Right atrium auricular region (tissue), 2 donors: ENCODE results near the gene PPP3CA. TPM values are rescaled to one million over a fixed set of nuclear protein-coding genes. Genes with fewer than 3 reads are reported as not detected.

ENCODE experiments used
- DNase-seq: peaks from one replicate; pipeline ENCODE4 v3.0.0-alpha.2; 2019; ENCODE audit warnings: low spot score
- H3K27ac ChIP-seq, 2 donors: fragments of 200-600 bp; sonication (generic); 1 replicate in 1 of 2; 2 replicates in 1 of 2; pipeline ENCODE4 v1.5.1; 2016 to 2019
- H3K27me3 ChIP-seq, 2 donors: fragments of 200-600 bp; sonication (generic); one replicate each; pipeline versions ENCODE4 v1.5.1 to v1.6.0; 2017 to 2019
- H3K36me3 ChIP-seq: fragments of 200-600 bp; sonication (generic); one replicate; pipeline ENCODE4 v1.5.1; 2016
- H3K4me1 ChIP-seq, 2 donors: fragments of 200-600 bp; sonication (generic); one replicate each; pipeline versions ENCODE4 v1.5.1 to v1.6.0; 2017 to 2019
- H3K4me3 ChIP-seq, 2 donors: fragments of 200-600 bp; sonication (generic); 1 replicate in 1 of 2; 2 replicates in 1 of 2; pipeline ENCODE4 v1.5.1; 2017 to 2019; ENCODE audit warnings: mild to moderate bottlenecking in 1 of 2, moderate library complexity in 1 of 2
- H3K9me3 ChIP-seq, 2 donors: fragments of 200-600 bp; sonication (generic); one replicate each; pipeline ENCODE4 v1.5.1; 2019
- total RNA-seq, 2 donors: library from RNA; depleted of rRNA; stranded (reverse); fragments of >200 nt; gene quantifications; one replicate each; pipeline ENCODE4 v1.1.0, GENCODE V29; 2016
- TF ChIP-seq, protein P1 (sequence below), 2 donors: fragments of 200-600 bp; sonication (generic); IDR thresholded peaks; one replicate each; pipeline ENCODE4 v1.5.1; 2019; ENCODE audit warnings: antibody characterized with exemption in 2 of 2

PPP3CA gene
- total RNA-seq, 2 donors from 2014 or later, result 11.2 to 15.7 TPM

DNA sequence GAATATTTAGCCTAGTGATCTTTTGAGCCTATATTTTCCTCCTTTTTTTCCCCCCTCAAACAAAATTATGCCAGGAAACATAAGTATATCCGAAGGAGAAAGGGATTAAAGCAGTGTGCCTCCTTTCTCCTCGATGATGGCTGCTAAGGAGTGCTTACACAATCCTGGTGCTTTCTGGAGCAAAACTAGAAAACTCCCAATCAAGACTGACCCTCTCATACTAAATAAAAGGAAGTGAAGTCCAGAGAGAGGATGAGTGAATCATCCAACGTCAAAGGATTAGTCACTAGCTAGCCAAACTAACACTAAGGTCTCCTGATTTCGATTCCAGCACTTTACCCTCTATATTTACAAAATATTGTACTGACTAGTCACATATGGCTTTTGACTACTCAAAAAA, 146.8 kb downstream of the PPP3CA start:
- Histone ChIP-seq H3K27ac (peak overlapping the region; percentile 14 to 39), H3K27me3 (no peaks in the 10 kb centered on the region), H3K36me3 (no peaks in the 10 kb centered on the region), H3K4me3 (no peak overlapping the region), H3K9me3 (no peaks in the 10 kb centered on the region), H3K4me1 (peaks cover 0 to 14% of the 10 kb centered on the region in 2 donors)
- TF ChIP-seq, protein P1, sequence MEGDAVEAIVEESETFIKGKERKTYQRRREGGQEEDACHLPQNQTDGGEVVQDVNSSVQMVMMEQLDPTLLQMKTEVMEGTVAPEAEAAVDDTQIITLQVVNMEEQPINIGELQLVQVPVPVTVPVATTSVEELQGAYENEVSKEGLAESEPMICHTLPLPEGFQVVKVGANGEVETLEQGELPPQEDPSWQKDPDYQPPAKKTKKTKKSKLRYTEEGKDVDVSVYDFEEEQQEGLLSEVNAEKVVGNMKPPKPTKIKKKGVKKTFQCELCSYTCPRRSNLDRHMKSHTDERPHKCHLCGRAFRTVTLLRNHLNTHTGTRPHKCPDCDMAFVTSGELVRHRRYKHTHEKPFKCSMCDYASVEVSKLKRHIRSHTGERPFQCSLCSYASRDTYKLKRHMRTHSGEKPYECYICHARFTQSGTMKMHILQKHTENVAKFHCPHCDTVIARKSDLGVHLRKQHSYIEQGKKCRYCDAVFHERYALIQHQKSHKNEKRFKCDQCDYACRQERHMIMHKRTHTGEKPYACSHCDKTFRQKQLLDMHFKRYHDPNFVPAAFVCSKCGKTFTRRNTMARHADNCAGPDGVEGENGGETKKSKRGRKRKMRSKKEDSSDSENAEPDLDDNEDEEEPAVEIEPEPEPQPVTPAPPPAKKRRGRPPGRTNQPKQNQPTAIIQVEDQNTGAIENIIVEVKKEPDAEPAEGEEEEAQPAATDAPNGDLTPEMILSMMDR (IDR thresholded peaks at IDR 0.05), result no peak
- DNase-seq, result no peak

DNA sequence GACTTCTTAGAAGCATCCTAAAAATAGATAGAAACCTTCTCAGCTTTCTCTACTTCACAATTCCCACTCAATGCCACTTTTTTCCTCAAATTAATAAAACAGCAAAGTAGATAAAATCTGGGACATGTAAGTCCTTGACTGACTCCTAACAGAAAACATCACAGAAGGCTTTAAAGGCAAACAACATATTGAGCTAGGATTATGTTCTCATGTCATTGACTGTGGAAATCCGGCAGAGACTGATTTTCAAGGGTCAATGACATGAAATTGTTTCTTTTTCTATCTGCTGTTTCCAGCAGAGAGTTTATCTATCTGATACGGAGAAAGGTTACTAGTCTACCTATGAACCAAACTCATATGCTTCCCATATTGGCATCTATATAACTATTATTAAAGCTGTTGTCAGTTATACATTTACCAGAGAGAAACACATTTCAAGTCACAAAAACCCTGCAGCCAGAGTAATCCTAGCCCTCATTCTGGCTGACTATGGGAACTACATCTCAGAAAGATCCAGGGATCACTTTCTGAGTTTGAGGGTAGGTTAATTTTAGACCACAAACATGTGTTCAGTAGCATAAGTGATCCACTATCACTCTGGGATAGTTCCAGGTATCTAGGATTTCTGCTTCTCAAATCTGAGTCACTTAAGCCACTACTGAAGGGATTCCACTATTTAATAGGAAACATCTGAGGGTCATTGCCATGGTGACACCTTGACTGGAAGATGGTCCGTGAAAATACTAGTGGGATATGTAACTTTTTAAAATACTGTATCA, 147.6 kb downstream of the PPP3CA start:
- TF ChIP-seq, protein P1 (IDR thresholded peaks at IDR 0.05), result no peak
- Histone ChIP-seq H3K27me3 (no peaks in the 10 kb centered on the region), H3K4me1 (peaks cover 0 to 14% of the 10 kb centered on the region in 2 donors), H3K9me3 (no peaks in the 10 kb centered on the region), H3K4me3 (no peak overlapping the region), H3K27ac (peak overlapping the region in 1 of 2 donors; percentile 14), H3K36me3 (no peaks in the 10 kb centered on the region)
- DNase-seq, result no peak

- TF ChIP-seq, protein P1 (IDR thresholded peaks at IDR 0.05), result no peak
- H3K27ac ChIP-seq, result no peak overlapping the region
- peaks cover 0 to 14% of the 10 kb centered on the region in 2 donors for H3K4me1 ChIP-seq
- no peak for DNase-seq
- no peaks in the 10 kb centered on the region for H3K9me3 ChIP-seq
- no peaks in the 10 kb centered on the region for H3K27me3 ChIP-seq
- H3K4me3 ChIP-seq, result no peak overlapping the region
- H3K36me3 ChIP-seq, result no peaks in the 10 kb centered on the region
Measured at GRCh38 chr4:101198682-101199339, 148.5 kb downstream of the PPP3CA start.

GRCh38 chr4:101197350-101197749, 150.0 kb downstream of the PPP3CA start:
- Histone ChIP-seq H3K4me1 (peaks cover 0 to 19% of the 10 kb centered on the region in 2 donors), H3K36me3 (no peaks in the 10 kb centered on the region), H3K27ac (no peak overlapping the region), H3K27me3 (no peaks in the 10 kb centered on the region), H3K4me3 (no peak overlapping the region), H3K9me3 (no peaks in the 10 kb centered on the region)
- no peak for DNase-seq
- TF ChIP-seq, protein P1 (IDR thresholded peaks at IDR 0.05), result no peak

DNA sequence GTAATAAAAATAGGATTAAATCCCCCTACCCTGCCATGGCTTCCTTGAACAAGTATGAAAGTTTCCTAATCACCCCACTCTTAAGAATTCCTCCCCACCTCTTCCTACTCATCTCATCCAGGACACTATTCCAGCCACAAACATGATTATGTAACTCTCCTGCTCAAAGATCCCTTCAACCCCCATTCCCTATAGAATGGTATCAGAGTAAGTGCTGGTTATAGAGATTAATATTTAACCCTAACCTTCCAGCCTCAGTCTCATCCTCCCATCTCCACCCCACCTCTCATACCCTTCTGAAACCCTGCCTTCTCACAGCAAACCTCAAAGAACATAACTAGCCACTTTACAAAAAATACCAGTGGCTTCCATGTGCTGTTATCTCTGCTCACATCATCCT, 155.1 kb downstream of the PPP3CA start:
- Histone ChIP-seq H3K4me3 (no peak overlapping the region), H3K27me3 (no peaks in the 10 kb centered on the region), H3K36me3 (no peaks in the 10 kb centered on the region), H3K4me1 (peaks cover 0 to 22% of the 10 kb centered on the region in 2 donors), H3K9me3 (no peaks in the 10 kb centered on the region), H3K27ac (peak overlapping the region; percentile 68 to 69)
- TF ChIP-seq, protein P1 (IDR thresholded peaks at IDR 0.05), result no peak
- DNase-seq, result no peak
